HepG2 (cell line): ENCODE data around the gene SNRPD2. TPM values are rescaled to one million over a fixed set of nuclear protein-coding genes. Genes with fewer than 3 reads are reported as not detected.

ENCODE experiments used
- ATAC-seq: fragments of 200-7000 bp; cut with Tn5 transposase; 3 replicates; pipeline ENCODE4 v1.9.1; 2020; ENCODE audit warnings: mild to moderate bottlenecking, moderate library complexity
- BruUV-seq: library from RNA; stranded (reverse); fragments of 400-500 nt; replicated peaks from 2 replicates; lab custom pipeline; 2021; lab: Mats Ljungman, UMichigan
- CTCF ChIA-PET: fragments of 300-600 bp; formaldehyde crosslinking; extraction: SDS; loops from one replicate; lab custom pipeline; 2021; ENCODE audit warnings: low total read pairs, inconsistent platforms, low intra/inter-chr PET ratio; lab: Yijun Ruan, JAX
- POLR2A ChIA-PET: fragments of 350-600 bp; sonication (Branson Sonifier 250); formaldehyde crosslinking; loops from one replicate; lab custom pipeline; 2020; ENCODE audit warnings: antibody characterized with exemption, inconsistent platforms; lab: Yijun Ruan, JAX
- DNase-seq: peaks from one replicate; pipeline ENCODE4 v3.0.0-alpha.2; 2015; ENCODE audit warnings: low spot score
- FAIRE-seq: peaks from 3 replicates; lab custom pipeline; 2011; peaks lifted over from hg19 to GRCh38; lab: Jason Lieb, UNC
- H2AFZ ChIP-seq: one replicate; pipeline ENCODE4 v1.6.1; 2011; ENCODE audit warnings: low read length, inconsistent platforms
- H3K27ac ChIP-seq: fragments of 300-600 bp; 3 replicates; pipeline ENCODE4 v1.8.0; 2011; ENCODE audit warnings: mixed run types, mild to moderate bottlenecking, mixed read lengths, low read length, inconsistent platforms; ENCODE audit not compliant: insufficient read depth; ENCODE audit errors: extremely low read length
- H3K27me3 ChIP-seq, 2 experiments: fragments of 200-600 bp in 1 of 2; 2 replicates in 1 of 2; 3 replicates in 1 of 2; pipeline versions ENCODE4 v1.6.0 to v1.8.0; 2011; ENCODE audit warnings: low read length in 2 of 2, mild to moderate bottlenecking in 2 of 2, moderate library complexity in 2 of 2, inconsistent platforms in 1 of 2; ENCODE audit not compliant: insufficient read depth in 2 of 2, control insufficient read depth in 1 of 2
- H3K36me3 ChIP-seq, 2 experiments: fragments of 200-600 bp in 1 of 2; replicated peaks in 1 of 2; 2 replicates in 1 of 2; 3 replicates in 1 of 2; pipeline versions ENCODE4 v1.5.1 to v1.8.0; 2011; ENCODE audit warnings: low read length in 2 of 2, inconsistent platforms in 1 of 2; ENCODE audit not compliant: insufficient read depth in 2 of 2, control insufficient read depth in 1 of 2
- H3K4me1 ChIP-seq: 2 replicates; pipeline ENCODE4 v1.5.1; 2012; ENCODE audit warnings: low read length, inconsistent platforms; ENCODE audit not compliant: insufficient read depth
- H3K4me2 ChIP-seq: 2 replicates; pipeline ENCODE4 v1.6.0; 2011; ENCODE audit warnings: low read depth, low read length, inconsistent platforms
- H3K4me3 ChIP-seq, 3 experiments: fragments of 200-600 bp in 1 of 3; sonication (generic), shearing (Covaris generic) in 1 of 3; replicated peaks in 1 of 3; 2 replicates each; pipeline ENCODE4 v1.5.1; 2011 to 2016; ENCODE audit warnings: low read length in 3 of 3, inconsistent platforms in 2 of 3, low read depth in 2 of 3, mild to moderate bottlenecking in 2 of 3, control low read depth in 1 of 3, mixed read lengths in 1 of 3; ENCODE audit not compliant: insufficient read depth in 1 of 3
- H3K79me2 ChIP-seq: one replicate; pipeline ENCODE4 v1.6.1; 2011; ENCODE audit warnings: low read length, inconsistent platforms; ENCODE audit not compliant: insufficient read depth
- H3K9ac ChIP-seq: 2 replicates; pipeline ENCODE4 v1.6.0; 2011; ENCODE audit warnings: mild to moderate bottlenecking, low read depth, low read length, inconsistent platforms; ENCODE audit not compliant: insufficient read depth
- H3K9me3 ChIP-seq: 2 replicates; pipeline ENCODE4 v1.5.1; 2012; ENCODE audit warnings: mild to moderate bottlenecking, low read length
- H4K20me1 ChIP-seq: 2 replicates; pipeline ENCODE4 v1.6.0; 2011; ENCODE audit warnings: inconsistent platforms, mild to moderate bottlenecking, low read length, moderate library complexity; ENCODE audit not compliant: insufficient read depth
- ATF4 ChIP-seq, 2 experiments: fragments of 450-650 bp in 1 of 2; sonication (generic) in 1 of 2; formaldehyde crosslinking; IDR thresholded peaks; 2 replicates each; pipeline versions ENCODE4 v1.5.0 to v1.8.0; 2020 to 2022; ENCODE audit warnings: mild to moderate bottlenecking in 1 of 2, missing genetic modification reagents in 1 of 2
- BHLHE40 ChIP-seq: IDR thresholded peaks from 2 replicates; pipeline ENCODE4 v1.6.1; 2011; ENCODE audit warnings: low read length, improper control_type of control experiment
- CENPBD1 ChIP-seq: sonication (generic); formaldehyde crosslinking; IDR thresholded peaks from 2 replicates; pipeline ENCODE4 v1.8.0; 2022; ENCODE audit warnings: missing genetic modification reagents, low read depth, mild to moderate bottlenecking, borderline replicate concordance
- EHMT2 ChIP-seq: fragments of 200-600 bp; sonication (generic); IDR thresholded peaks from 2 replicates; pipeline ENCODE4 v1.7.0; 2017; ENCODE audit warnings: antibody characterized with exemption, low read depth, low read length, borderline replicate concordance
- HOXD1 ChIP-seq: sonication (generic); formaldehyde crosslinking; IDR thresholded peaks from 2 replicates; pipeline ENCODE4 v1.5.0; 2020; ENCODE audit warnings: missing genetic modification reagents
- KMT2B ChIP-seq: IDR thresholded peaks from 2 replicates; pipeline ENCODE4 v1.6.1; 2016; ENCODE audit warnings: missing genetic modification reagents, missing compliant biosample characterization
- MYNN ChIP-seq: sonication (generic); formaldehyde crosslinking; IDR thresholded peaks from 2 replicates; pipeline ENCODE4 v1.4.0; 2020; ENCODE audit warnings: mild to moderate bottlenecking, low read depth, missing genetic modification reagents
- SIN3A ChIP-seq: IDR thresholded peaks from 2 replicates; pipeline ENCODE4 v1.6.1; 2011; ENCODE audit warnings: low read depth, mild to moderate bottlenecking, control low read depth, low read length, borderline replicate concordance
- SMARCC2 ChIP-seq: fragments of 450-650 bp; IDR thresholded peaks from 2 replicates; pipeline ENCODE4 v1.6.1; 2017; ENCODE audit warnings: antibody characterized with exemption, mild to moderate bottlenecking
- TEAD3 ChIP-seq: optimal IDR thresholded peaks from 2 replicates; pipeline ENCODE3; 2016; ENCODE audit warnings: borderline replicate concordance
- TIGD3 ChIP-seq: sonication (generic); formaldehyde crosslinking; IDR thresholded peaks from 2 replicates; pipeline ENCODE4 v1.5.1; 2020; ENCODE audit warnings: mild to moderate bottlenecking, missing genetic modification reagents, borderline replicate concordance
- TSC22D2 ChIP-seq: sonication (generic); formaldehyde crosslinking; IDR thresholded peaks from 2 replicates; pipeline ENCODE4 v1.5.1; 2020; ENCODE audit warnings: missing genetic modification reagents, mild to moderate bottlenecking, borderline replicate concordance
- ZBTB10 ChIP-seq: sonication (generic); formaldehyde crosslinking; IDR thresholded peaks from 2 replicates; pipeline ENCODE4 v1.4.0; 2020; ENCODE audit warnings: missing genetic modification reagents, borderline replicate concordance
- ZMYM2 ChIP-seq: sonication (generic); formaldehyde crosslinking; IDR thresholded peaks from 2 replicates; pipeline ENCODE4 v1.8.0; 2022; ENCODE audit warnings: mild to moderate bottlenecking, missing genetic modification reagents
- ZMYM3 ChIP-seq: sonication (generic); formaldehyde crosslinking; IDR thresholded peaks from 2 replicates; pipeline ENCODE4 v1.5.1; 2020; ENCODE audit warnings: mild to moderate bottlenecking, missing genetic modification reagents
- ZNF121 ChIP-seq: sonication (generic); formaldehyde crosslinking; IDR thresholded peaks from 2 replicates; pipeline ENCODE4 v1.5.0; 2020; ENCODE audit warnings: mild to moderate bottlenecking, missing genetic modification reagents
- ZNF282 ChIP-seq: fragments of 450-650 bp; IDR thresholded peaks from 2 replicates; pipeline ENCODE4 v1.6.1; 2018; ENCODE audit not compliant: partially characterized antibody
- ZNF337 ChIP-seq: sonication (generic); formaldehyde crosslinking; IDR thresholded peaks from 2 replicates; pipeline ENCODE4 v1.5.1; 2020; ENCODE audit warnings: missing genetic modification reagents, low read depth, mild to moderate bottlenecking, borderline replicate concordance
- ZNF451 ChIP-seq: sonication (generic); formaldehyde crosslinking; IDR thresholded peaks from 2 replicates; pipeline ENCODE4 v1.5.0; 2020; ENCODE audit warnings: mild to moderate bottlenecking, missing genetic modification reagents
- ZNF562 ChIP-seq: sonication (generic); formaldehyde crosslinking; IDR thresholded peaks from 2 replicates; pipeline ENCODE4 v1.8.0; 2022; ENCODE audit warnings: missing genetic modification reagents, borderline replicate concordance
- ZNF629 ChIP-seq: sonication (generic); formaldehyde crosslinking; conservative IDR thresholded peaks from 2 replicates; pipeline ENCODE4 v1.5.0; 2020; ENCODE audit warnings: missing genetic modification reagents
- WGBS: methylation state at CpG from one replicate; pipeline ENCODE4 v1.1.6; 2017; ENCODE audit warnings: low lambda C conversion rate; 5-methylcytosine and 5-hydroxymethylcytosine counted together
- in situ Hi-C: cut with HindIII; loops from 2 replicates; pipeline ENCODE4 v1.10.0; 2017; ENCODE audit warnings: low pct_unique_long_range_greater_than_20kb; ENCODE audit not compliant: extremely low pct_ligation_motif_present
- intact Hi-C: fragments of 100-400 bp; cut with micrococcal nuclease; formaldehyde crosslinking; loops from one replicate; pipeline ENCODE4 v1.10.0; 2022; ENCODE audit not compliant: unreplicated experiment
- polyA plus RNA-seq, 8 experiments: library from polyadenylated mRNA; depleted of rRNA in 3 of 8; stranded (reverse) in 7 of 8; unstranded in 1 of 8; fragments of >200 nt; fragmentation: Illumina TruSeq in 4 of 8; extraction: Trizol in 4 of 8; gene quantifications; 2 replicates each; pipeline versions ENCODE4 v1.2.1 to v1.2.3, GENCODE V29; 2011 to 2016; ENCODE audit warnings: low read depth in 4 of 8, missing spikeins in 1 of 8, mixed read lengths in 1 of 8; ENCODE audit not compliant: insufficient read depth in 1 of 8
- total RNA-seq, 5 experiments: library from RNA; depleted of rRNA; stranded (reverse); fragments of >200 nt; fragmentation: Illumina TruSeq; extraction: Trizol; gene quantifications; 2 replicates each; pipeline ENCODE4 v1.2.3, GENCODE V29; 2016; ENCODE audit warnings: low read depth in 1 of 5

SNRPD2 gene
- total and polyA plus RNA-seq, 2 of the 13 experiments (the other 11 are each of a cell fraction or from before 2014, with no cell fraction given) = 299 to 485 TPM

GRCh38 chr19:45729800-45730290 is 38.1 kb upstream of the SNRPD2 start:
- H2AFZ ChIP-seq = no peak overlapping the region
- H3K4me3 ChIP-seq = peak overlapping the region; percentile 85 to 94 (median 90)
- H3K79me2 ChIP-seq = peaks cover 32% of the 10 kb centered on the region
- FAIRE-seq = no peak
- no peak for DNase-seq
- H3K4me1 ChIP-seq = peaks cover 39% of the 10 kb centered on the region
- ChIA-PET POLR2A (interaction anchor here (1.7 to 2.9 kb wide), 5 partner anchors 9 to 40 kb away, joined by 12 to 33 read pairs (median 25); partner anchors contain the start of genes QPCTL, SIX5 and SNRPD2), CTCF (no interaction called here)
- H3K27ac ChIP-seq = peak overlapping the region; percentile 50
- H3K36me3 ChIP-seq = no peaks in the 10 kb centered on the region
- H3K27me3 ChIP-seq = peaks cover 0 to 4% of the 10 kb centered on the region in 2 experiments; a peak in 1 of 5 replicates
- WGBS = 10% methylated on average over 5 of the region's 10 CpGs
- H3K4me2 ChIP-seq = peak overlapping the region; percentile 90
- H3K9ac ChIP-seq = peak overlapping the region; percentile 90
- in situ Hi-C loops = no loop called here
- no peak; the same call in 2 of the 3 replicates for ATAC-seq
- intact Hi-C loops = loop anchor here (5.0 kb wide), 1 partner anchor 37 kb away; the partner anchor contains the start of gene SIX5
- BruUV-seq = TSS peak; percentile 73
- no peaks in the 10 kb centered on the region for H3K9me3 ChIP-seq
- H4K20me1 ChIP-seq = no peaks in the 10 kb centered on the region
- TF ChIP-seq ZMYM3 (CRISPR knock-in tag) (peak; percentile 79), SIN3A (0 out of 2 replicates have a peak, but pooled peaks have one; percentile 36), TEAD3 (CRISPR knock-in tag) (no peak), EHMT2 (no peak), ZBTB10 (CRISPR knock-in tag) (no peak), ZNF337 (no peak), ZMYM2 (CRISPR knock-in tag) (no peak), SMARCC2 (no peak), ZNF629 (CRISPR knock-in tag) (peak; percentile 96), TIGD3 (CRISPR knock-in tag) (no peak), MYNN (CRISPR knock-in tag) (no peak), ATF4 (CRISPR knock-in tag; IDR thresholded peaks at IDR 0.05) (no peak), ZNF562 (no peak), ZNF451 (no peak), TSC22D2 (CRISPR knock-in tag) (no peak), KMT2B (CRISPR knock-in tag) (no peak), ZNF121 (CRISPR knock-in tag) (no peak), BHLHE40 (no peak), HOXD1 (CRISPR knock-in tag) (no peak), ZNF282 (no peak), CENPBD1 (CRISPR knock-in tag) (no peak)
